T-helper 2 cell (primary cell): ENCODE data around the gene KREMEN1.
A peak's percentile ranks its signal among the peaks of the same experiment; 100 is the strongest.

ENCODE experiments used
- DNase-seq, 5 experiments: peaks; one replicate each; pipeline versions ENCODE4 v3.0.0 to v3.0.0-alpha.2; 2012 to 2022

The KREMEN1 gene

DNA sequence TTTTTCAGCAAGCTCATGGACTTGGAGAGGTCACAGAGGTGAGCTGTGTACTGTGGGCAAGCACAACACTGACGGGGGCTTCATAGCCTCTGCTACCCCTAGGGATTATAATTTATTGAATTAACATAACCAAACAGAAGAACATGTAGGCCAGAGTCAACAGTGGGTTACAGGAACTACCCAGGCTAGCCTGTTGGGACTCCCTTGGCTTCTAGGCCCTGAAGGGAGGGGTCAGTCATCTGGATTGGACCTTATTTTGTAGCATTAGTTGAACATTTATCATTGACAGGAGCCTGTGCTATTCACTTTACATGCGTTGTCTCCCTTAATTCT, 56.9 kb downstream of the KREMEN1 start:
- DNase-seq, result no peak

DNA sequence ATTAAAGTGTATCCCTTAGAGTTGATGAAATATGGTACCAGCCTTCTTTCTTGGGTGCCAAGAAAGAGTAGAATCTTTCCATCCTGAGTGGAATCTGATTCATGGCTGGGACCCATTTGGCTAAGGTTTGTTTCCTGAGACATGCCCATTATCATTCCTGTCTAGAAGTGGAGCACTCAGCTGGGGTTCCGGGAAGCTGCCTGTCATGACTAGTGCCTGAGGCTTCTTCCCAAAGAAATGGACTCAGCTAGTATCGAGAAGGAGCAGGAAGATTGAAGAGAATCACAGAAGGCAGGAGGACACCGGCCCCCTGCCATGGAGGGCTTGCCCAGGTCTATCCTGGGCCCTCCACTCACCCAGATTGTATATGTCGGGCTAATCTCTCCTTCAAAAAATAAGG, 57.6 kb downstream of the KREMEN1 start:
- no peak for DNase-seq

GRCh38 chr22:29133603-29134133, 60.8 kb downstream of the KREMEN1 start:
- DNase-seq, result no peak

DNA sequence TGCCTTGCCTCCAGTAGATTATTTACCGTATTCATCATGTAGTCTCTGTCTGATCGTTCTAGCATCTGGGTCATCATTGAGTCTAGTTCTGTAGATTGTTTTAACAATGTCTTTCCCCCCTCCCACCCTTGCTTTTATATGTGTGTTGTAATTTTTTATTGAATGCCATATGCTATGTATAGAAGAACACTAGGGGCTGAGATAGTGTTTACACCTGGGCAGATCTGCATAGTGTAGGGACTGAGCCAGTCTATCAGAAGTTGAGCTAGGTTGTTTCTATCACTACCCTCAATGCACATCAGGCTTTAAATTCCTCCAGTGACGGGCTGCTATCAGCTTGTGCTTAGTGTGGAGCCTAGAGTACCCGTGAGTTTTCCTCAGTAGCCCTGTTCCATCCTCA, 61.6 kb downstream of the KREMEN1 start:
- no peak for DNase-seq

- no peak for DNase-seq
Measured at GRCh38 chr22:29136782-29137700, 64.2 kb downstream of the KREMEN1 start.

DNA sequence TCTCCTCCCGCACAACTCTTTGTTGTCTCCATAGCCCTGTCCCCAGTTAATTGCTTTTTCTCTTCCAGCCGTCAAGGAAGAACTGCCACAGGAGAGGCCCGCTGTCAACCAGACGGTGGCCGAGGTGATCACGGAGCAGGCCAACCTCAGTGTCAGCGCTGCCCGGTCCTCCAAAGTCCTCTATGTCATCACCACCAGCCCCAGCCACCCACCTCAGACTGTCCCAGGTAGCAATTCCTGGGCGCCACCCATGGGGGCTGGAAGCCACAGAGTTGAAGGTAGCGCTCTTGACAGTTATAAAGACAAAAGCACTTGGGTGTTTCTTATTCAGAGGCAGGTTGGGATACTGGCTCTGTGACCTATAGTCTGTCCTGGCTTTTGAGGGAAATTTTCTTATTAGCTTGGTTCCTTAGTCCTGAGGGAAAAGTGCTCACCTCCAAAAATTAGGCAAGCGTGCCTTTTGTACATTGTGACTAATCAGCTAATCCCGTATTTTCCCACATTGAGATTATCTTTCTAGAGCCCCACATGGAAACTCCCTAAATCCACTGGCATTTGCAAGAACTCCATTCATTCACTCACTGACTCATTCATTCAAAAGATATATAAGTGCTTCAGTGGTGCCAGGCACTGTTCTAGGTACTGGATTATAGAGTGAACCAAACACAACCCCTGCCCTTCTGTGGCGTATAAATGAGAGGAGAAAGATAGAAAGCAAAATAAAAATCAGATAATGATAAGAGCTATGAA, 65.9 kb downstream of the KREMEN1 start:
- no peak for DNase-seq

DNA sequence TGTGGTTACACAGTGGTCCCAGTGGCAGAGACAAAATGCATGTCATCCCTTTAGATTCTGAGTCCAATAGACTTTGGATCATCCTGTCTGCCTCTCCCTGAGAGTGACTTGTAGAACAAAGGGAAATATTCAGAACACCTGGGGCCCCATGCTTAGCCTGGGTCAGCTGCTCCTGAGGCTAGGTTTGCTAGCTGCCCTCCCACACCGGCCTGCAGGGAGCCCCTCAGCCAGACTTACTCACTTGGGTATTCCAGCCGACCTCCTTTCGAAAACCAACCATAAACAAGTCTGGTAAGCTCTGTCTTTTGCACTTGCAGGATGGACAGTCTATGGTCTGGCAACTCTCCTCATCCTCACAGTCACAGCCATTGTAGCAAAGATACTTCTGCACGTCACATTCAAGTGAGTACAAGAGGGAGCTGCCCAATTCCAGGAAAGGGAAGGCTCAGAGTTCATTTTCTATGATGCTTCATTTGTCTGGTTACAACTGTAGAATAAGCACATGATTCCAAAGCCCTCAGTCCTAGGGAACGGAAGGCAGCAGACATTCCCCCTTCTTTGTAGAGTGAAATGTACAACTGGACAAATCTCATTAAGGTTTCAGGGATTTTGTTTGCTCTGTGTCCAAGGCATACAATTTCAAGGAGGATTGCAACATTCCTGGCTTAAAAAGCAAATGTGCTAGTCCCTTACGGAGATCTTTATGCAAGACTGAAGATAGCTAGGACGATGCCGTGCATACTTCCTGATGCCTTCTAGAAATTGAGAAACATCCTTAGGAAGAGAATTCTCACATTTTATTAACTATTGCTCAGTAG, 67.3 kb downstream of the KREMEN1 start:
- no peak for DNase-seq

DNA sequence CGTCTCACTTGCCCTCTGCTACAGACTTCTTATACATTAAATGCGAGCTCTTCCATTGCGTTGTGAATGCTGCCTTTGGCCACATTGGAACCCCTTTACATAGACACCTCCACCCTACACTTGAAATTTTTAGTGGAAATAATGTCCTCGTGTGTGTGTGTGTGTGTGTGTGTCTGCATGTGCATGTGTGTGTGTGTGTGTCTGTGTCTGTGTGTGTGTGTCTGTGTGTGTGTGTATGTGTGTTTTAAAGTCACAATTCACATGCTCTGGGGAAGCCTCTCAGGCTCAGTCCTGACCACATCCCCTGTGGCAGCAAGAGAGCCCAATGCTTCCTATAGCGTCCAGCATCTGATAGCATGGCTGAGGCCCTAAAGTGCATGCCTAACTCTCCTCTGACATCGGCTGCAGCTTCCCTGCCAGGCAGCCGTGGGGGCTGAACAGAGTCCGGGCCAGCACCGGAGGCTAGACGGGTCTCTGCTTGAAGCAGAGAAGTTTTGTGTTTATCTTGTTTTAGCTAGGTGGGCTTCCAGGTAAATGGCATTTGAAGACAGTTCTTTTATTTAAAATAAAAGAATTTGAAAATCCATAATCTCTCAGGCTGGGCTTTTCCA, 68.3 kb downstream of the KREMEN1 start:
- peak in 1 of 5 experiments; percentile 35 for DNase-seq

- DNase-seq, result no peak
Measured at GRCh38 chr22:29142116-29142515, 69.3 kb downstream of the KREMEN1 start.

DNA sequence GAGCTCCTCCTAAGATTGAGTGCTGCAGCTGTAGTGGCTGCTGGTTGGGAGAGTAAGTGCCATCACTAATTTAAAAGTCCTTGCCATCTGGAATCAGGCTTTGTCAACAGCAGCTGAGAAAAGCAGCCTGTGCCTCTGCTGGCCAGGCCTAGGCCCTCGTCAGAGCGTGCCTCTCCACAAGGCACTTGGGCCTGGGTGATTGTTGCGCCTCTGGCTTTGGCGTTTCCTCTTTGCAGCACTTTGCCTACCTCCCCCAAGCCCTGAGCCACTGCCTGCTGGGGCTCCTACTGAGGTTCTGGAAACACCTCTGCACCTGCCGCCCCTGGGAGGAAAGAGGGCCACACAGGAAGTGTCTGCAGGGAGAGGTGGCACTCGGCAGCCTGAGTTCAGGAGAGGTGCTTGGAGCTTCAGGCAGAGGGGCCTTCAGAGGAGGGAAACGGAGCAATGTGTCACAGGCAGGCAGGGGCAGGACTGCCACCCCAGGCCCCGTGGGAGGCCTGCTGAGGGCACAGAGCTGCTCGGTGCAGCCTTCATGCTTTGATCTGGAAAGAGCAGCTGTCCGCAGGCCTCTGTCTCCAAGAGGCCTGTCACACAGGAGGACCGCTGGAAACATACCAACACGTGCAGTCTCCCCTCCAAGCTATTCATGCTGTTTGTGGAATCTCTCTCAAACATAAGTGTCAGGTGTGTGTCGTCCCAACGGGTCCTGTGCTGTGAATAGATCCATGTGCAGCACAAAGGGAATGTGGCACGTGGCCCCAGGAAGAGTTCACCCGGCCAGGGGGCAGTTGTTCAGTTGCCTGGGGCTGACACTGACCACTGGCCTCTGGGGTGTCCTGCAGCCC, 71.3 kb downstream of the KREMEN1 start:
- no peak for DNase-seq

- no peak for DNase-seq
Measured at GRCh38 chr22:29144786-29145160, 71.9 kb downstream of the KREMEN1 start.

DNA sequence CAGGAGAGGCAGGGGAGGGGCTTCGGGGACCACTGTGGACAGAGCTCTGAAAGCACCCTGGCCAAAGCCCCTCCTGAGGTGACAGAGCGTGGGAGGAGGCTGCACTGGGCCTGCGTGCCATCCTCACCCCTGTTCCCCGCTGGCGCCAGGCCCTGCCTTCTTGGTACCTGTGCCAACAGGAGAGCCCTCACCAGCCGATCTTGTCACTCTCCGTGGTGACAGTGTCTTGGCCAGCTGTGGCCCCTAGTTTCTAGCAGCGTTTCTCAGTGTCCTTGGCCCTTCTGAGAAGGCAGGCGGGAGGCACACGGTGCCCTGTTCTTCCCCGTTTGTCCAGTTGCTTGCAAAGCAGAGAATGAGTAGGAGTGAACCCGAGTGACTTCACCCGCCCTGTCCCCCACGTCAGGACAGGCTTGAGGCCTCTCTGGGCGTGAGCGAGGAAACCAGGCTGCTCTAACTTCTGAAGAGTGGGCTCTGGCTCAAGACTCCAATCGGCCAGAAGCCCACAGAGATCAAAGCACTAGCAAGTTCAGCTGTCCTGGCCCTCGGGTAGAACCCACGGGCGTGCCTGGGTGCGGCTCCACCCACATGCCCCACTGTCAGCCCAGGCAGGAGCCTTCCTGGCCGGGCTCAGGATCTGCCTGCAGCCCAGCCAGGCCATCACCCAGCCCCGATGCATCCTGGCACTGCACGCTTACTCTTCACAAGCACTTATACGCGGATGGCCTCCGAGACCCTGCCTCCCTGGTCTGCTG, 72.7 kb downstream of the KREMEN1 start:
- no peak for DNase-seq

- DNase-seq, result no peak
Measured at GRCh38 chr22:29146091-29146560, 73.3 kb downstream of the KREMEN1 start.

DNA sequence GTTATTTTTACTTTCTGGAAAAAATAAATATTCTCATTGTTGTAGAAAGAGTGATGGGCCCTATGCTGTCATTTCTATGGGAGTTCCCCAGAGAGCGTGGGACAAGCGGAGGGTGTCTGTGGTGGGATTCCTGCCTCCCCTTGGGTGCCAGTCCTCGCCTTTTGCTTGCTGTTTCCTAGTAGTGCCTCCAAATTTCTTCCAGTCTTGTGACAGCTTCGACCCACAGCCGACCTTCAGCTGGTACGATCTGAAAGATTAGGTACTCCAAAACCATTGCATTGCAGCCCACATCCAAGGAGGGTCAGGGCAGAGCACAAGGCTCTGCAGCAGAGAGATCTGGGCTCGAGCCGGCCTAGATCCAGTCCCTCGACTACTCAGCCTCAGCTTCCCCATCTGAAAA, 73.9 kb downstream of the KREMEN1 start:
- no peak for DNase-seq

- DNase-seq, result no peak
Measured at GRCh38 chr22:29147331-29147899, 74.6 kb downstream of the KREMEN1 start.

DNA sequence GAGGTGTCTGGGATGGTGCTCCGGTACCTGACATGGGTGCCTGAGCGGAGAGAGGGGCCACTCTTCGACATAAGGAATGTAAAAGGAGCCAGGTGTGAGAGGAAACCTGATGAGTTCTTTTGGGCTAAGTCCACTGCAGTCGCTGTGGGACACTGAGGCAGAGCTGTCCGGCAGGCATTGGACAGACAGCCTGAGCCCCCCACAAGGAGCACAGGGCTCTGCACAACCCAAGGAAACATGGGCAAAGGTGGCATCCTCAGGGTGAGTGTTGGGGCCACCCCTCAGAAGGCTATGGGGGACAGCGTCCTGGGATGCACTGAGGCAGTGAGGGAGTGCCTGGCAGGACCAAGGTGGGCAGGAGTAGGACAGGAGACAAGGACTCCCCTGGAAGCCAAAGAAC, 75.2 kb downstream of the KREMEN1 start:
- no peak for DNase-seq

GRCh38 chr22:29148826-29149225, 76.0 kb downstream of the KREMEN1 start:
- DNase-seq, result no peak

GRCh38 chr22:29149841-29150555, 77.2 kb downstream of the KREMEN1 start:
- no peak for DNase-seq

DNA sequence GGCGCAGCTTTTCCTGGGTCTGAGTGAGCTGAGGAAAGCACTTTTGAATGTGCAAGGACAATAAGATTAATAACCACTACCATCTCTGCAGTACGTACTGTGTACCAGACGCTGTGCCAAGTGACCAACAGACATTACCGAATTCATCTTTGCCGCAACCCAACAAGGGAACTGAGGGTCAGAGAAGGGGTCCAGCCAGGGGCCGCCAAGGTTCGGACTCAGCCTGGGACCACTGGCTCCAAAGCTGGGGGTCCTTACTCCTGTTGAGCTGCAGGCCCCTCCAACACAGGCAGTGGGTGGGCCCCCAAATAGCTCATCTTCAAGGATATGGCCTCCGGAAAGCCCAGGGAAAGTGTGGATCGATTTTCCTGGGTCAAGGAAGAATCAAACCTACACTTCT, 77.9 kb downstream of the KREMEN1 start:
- no peak for DNase-seq

DNA sequence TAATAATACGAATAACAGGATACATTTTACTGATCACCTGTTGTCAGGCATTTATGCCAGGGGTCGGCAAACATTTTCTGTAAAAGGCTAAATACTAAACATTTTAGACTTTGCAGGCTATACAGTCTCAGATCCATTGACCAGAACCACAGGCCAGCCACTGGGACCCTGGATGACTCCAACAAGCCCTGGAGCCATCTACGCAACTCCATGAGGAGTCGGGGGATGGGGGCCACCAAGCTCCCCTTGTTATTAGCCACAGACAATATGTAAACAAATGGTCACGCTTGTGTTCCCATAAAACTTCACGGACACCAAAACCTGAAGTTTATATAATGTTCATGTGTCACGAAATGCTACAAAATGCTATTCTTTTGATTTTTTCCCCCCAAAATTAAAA, 78.5 kb downstream of the KREMEN1 start:
- DNase-seq, result no peak
